T-helper 2 cell treated with Interferon-gamma antibody and Interleukin-4, amounts not matched to agents 100 ng/mL and 5 ng/mL, for 36 hours (primary cell): ENCODE measurements around the gene GGT5. TPM values are rescaled to one million over a fixed set of nuclear protein-coding genes. Genes with fewer than 3 reads are reported as not detected.

Source experiments
- total RNA-seq: library from RNA; stranded (reverse); gene quantifications from 2 replicates; pipeline ENCODE4 v1.2.3, GENCODE V29; 2022

Gene GGT5
- total RNA-seq, 1 donor from 2014 or later, result 0.11 TPM

Other genes starting within 250 kb of the GGT5 start
- not detected in 2 replicates for gene GSTT4, start 239.6 kb downstream of the GGT5 start, total RNA-seq
- 116 and 121 TPM in 2 replicates for gene CABIN1, start 233.8 kb downstream of the GGT5 start, total RNA-seq
- 0.59 and 0.89 TPM in 2 replicates for gene SUSD2, start 63.6 kb downstream of the GGT5 start, total RNA-seq
- gene SPECC1L, start 25.7 kb upstream of the GGT5 start, total RNA-seq, result 40.4 and 43.6 TPM in 2 replicates
- gene ADORA2A, start 182.5 kb upstream of the GGT5 start, total RNA-seq, result 14.1 and 17.9 TPM in 2 replicates